Astrocyte of the spinal cord (primary cell): ENCODE results near the gene ENPEP.
"Not testable (repeated sequence)": the region's sequence is repeated elsewhere in the genome, so short reads cannot be mapped to it uniquely, and the experiment has no call there.

Source experiments
- DNase-seq: peaks from one replicate; pipeline ENCODE4 v3.0.0; 2011; ENCODE audit warnings: low read depth, low spot score
- H3K4me3 ChIP-seq: 2 replicates; pipeline ENCODE4 v1.5.1; 2011; ENCODE audit warnings: low read depth, mild to moderate bottlenecking, low read length, moderate library complexity
- CTCF ChIP-seq: IDR thresholded peaks from 2 replicates; pipeline ENCODE4 v1.5.1; 2012; ENCODE audit warnings: low read depth, mild to moderate bottlenecking, low read length, inconsistent platforms
- in situ Hi-C: cut with HindIII; loops from 2 replicates; pipeline ENCODE4 v1.10.0; 2017; ENCODE audit warnings: low sequenced_read_pairs

The ENPEP gene

GRCh38 chr4:110553197-110553596 lies 77.2 kb downstream of the ENPEP start:
- no peak for TF ChIP-seq CTCF
- no peak for DNase-seq
- H3K4me3 ChIP-seq = no peak overlapping the region
- in situ Hi-C loops = no loop called here

- no peak for TF ChIP-seq CTCF
- in situ Hi-C loops = no loop called here
- DNase-seq = no peak
These were observed 91.3 kb downstream of the ENPEP start for GRCh38 chr4:110567214-110567613.

GRCh38 chr4:110576696-110577095 lies 100.7 kb downstream of the ENPEP start:
- H3K4me3 ChIP-seq, DNase-seq, in situ Hi-C loops: not testable (repeated sequence)

More at GRCh38 chr4:110567214-110567613, 91.3 kb downstream of the ENPEP start:
- no peak overlapping the region for H3K4me3 ChIP-seq

GRCh38 chr4:110586131-110586850 lies 110.3 kb downstream of the ENPEP start:
- TF ChIP-seq CTCF = peak; percentile 70
- in situ Hi-C loops = no loop called here
- peak; percentile 83 for DNase-seq
- H3K4me3 ChIP-seq = peak overlapping the region; percentile 18

GRCh38 chr4:110587666-110588285 lies 111.8 kb downstream of the ENPEP start:
- in situ Hi-C loops = no loop called here
- no peak overlapping the region for H3K4me3 ChIP-seq
- DNase-seq = no peak
- no peak for TF ChIP-seq CTCF

- in situ Hi-C loops = no loop called here
- TF ChIP-seq CTCF = no peak
- no peak for DNase-seq
- no peak overlapping the region for H3K4me3 ChIP-seq
These were observed 113.3 kb downstream of the ENPEP start for GRCh38 chr4:110589297-110589696.

GRCh38 chr4:110595583-110595982 lies 119.6 kb downstream of the ENPEP start:
- in situ Hi-C loops = no loop called here
- no peak for TF ChIP-seq CTCF
- no peak overlapping the region for H3K4me3 ChIP-seq
- DNase-seq = no peak
